Astrocyte (in vitro differentiated cells and primary cell): Measurements from ENCODE around the gene TRAF7. TPM values are rescaled to one million over a fixed set of nuclear protein-coding genes. Genes with fewer than 3 reads are reported as not detected.

Source experiments
- DNase-seq: peaks from one replicate; pipeline ENCODE4 v3.0.0-alpha.2; 2010; ENCODE audit warnings: low read depth
- FAIRE-seq: peaks from 2 replicates; lab custom pipeline; 2011; peaks lifted over from hg19 to GRCh38; lab: Jason Lieb, UNC
- H2AFZ ChIP-seq: 2 replicates; pipeline ENCODE4 v1.6.0; 2012; ENCODE audit warnings: low read depth, low read length, inconsistent platforms
- H3K27ac ChIP-seq: 2 replicates; pipeline ENCODE4 v1.5.1; 2011; ENCODE audit warnings: low read depth, low read length, inconsistent platforms
- H3K27me3 ChIP-seq: 2 replicates; pipeline ENCODE4 v1.6.0; 2011; ENCODE audit warnings: low read length, inconsistent platforms; ENCODE audit not compliant: insufficient read depth
- H3K36me3 ChIP-seq: 2 replicates; pipeline ENCODE4 v1.5.1; 2011; ENCODE audit warnings: low read length, inconsistent platforms; ENCODE audit not compliant: insufficient read depth
- H3K4me1 ChIP-seq: 2 replicates; pipeline ENCODE4 v1.5.1; 2011; ENCODE audit warnings: low read length, inconsistent platforms; ENCODE audit not compliant: insufficient read depth
- H3K4me2 ChIP-seq: 2 replicates; pipeline ENCODE4 v1.6.0; 2012; ENCODE audit warnings: low read length, inconsistent platforms
- H3K4me3 ChIP-seq: 2 replicates; pipeline ENCODE4 v1.5.1; 2011; ENCODE audit warnings: low read depth, mild to moderate bottlenecking, low read length, inconsistent platforms; ENCODE audit not compliant: insufficient read depth
- H3K79me2 ChIP-seq: 2 replicates; pipeline ENCODE4 v1.6.0; 2012; ENCODE audit warnings: mild to moderate bottlenecking, low read length, inconsistent platforms; ENCODE audit not compliant: insufficient read depth
- H3K9ac ChIP-seq: 2 replicates; pipeline ENCODE4 v1.6.0; 2012; ENCODE audit warnings: mild to moderate bottlenecking, low read length, inconsistent platforms
- H3K9me3 ChIP-seq: 2 replicates; pipeline ENCODE4 v1.5.1; 2012; ENCODE audit warnings: low read depth, mild to moderate bottlenecking, low read length, inconsistent platforms; ENCODE audit not compliant: insufficient read depth
- H4K20me1 ChIP-seq: 2 replicates; pipeline ENCODE4 v1.6.0; 2012; ENCODE audit warnings: low read length, inconsistent platforms; ENCODE audit not compliant: insufficient read depth
- H3K27ac Mint-ChIP-seq: one replicate; pipeline ENCODE4 v1.8.0; 2021; ENCODE audit warnings: mild to moderate bottlenecking, mixed read lengths; ENCODE audit not compliant: unreplicated experiment
- H3K27me3 Mint-ChIP-seq: one replicate; pipeline ENCODE4 v1.8.0; 2021; ENCODE audit warnings: low read depth, mixed read lengths; ENCODE audit not compliant: unreplicated experiment
- H3K36me3 Mint-ChIP-seq: one replicate; pipeline ENCODE4 v1.8.0; 2021; ENCODE audit warnings: low read depth, mixed read lengths; ENCODE audit not compliant: unreplicated experiment
- H3K4me1 Mint-ChIP-seq: one replicate; pipeline ENCODE4 v1.8.0; 2021; ENCODE audit warnings: low read depth, mixed read lengths; ENCODE audit not compliant: unreplicated experiment
- H3K4me3 Mint-ChIP-seq: one replicate; pipeline ENCODE4 v1.8.0; 2021; ENCODE audit warnings: mild to moderate bottlenecking, moderate library complexity, mixed read lengths; ENCODE audit not compliant: unreplicated experiment
- H3K9me3 Mint-ChIP-seq: one replicate; pipeline ENCODE4 v1.8.0; 2021; ENCODE audit warnings: mild to moderate bottlenecking, mixed read lengths; ENCODE audit not compliant: unreplicated experiment
- EZH2 ChIP-seq: IDR thresholded peaks from 2 replicates; pipeline ENCODE4 v1.6.1; 2012; ENCODE audit warnings: mild to moderate bottlenecking, low read length, inconsistent platforms; ENCODE audit not compliant: insufficient read depth
- total RNA-seq: library from RNA; stranded (reverse); gene quantifications from 2 replicates; pipeline ENCODE4 v1.2.1, GENCODE V29; 2021
- TF ChIP-seq, protein P1 (sequence below): IDR thresholded peaks from 2 replicates; pipeline ENCODE4 v1.5.1; 2011; ENCODE audit warnings: low read depth, mild to moderate bottlenecking, inconsistent platforms, low read length, moderate library complexity; ENCODE audit not compliant: insufficient read depth

The TRAF7 gene
- total RNA-seq, 1 donor from 2014 or later, result 92.1 TPM

DNA sequence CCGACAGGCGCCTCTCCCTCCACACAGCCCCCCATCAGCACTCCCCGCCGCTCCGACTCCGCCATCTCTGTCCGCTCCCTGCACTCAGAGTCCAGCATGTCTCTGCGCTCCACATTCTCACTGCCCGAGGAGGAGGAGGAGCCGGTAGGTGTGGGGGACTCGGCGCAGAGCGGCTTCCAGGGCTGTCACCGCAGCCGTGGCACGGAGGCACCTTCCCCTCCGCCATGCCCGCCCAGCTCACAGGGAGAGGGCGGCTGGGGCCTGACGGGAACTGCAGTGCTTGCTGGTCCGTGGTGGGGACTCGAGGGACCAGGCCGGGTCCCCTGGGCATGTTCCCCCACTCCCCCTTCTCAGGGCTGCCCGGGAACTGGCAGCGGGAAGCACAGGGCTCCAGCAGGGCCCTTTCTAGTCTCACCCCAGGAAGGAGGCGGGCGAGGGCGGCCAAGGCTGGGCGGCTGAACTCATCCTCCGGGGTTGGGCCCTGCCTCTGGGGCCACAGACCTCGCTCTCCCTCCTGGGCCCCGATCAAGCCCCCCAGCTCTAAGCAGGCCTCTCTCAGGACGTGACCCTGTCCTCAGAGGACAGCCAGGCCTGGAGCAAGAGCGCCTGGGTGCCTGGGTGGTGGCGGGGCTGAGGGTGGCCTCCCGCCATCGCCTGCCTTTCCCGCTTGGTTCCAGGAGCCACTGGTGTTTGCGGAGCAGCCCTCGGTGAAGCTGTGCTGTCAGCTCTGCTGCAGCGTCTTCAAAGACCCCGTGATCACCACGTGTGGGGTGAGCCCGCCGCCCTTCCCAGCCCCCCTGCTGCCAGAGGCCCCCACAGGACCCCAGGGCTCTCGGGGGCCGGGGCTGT is 15.2 kb downstream of the TRAF7 start:
- peaks cover 4% of the 10 kb centered on the region for H3K36me3 Mint-ChIP-seq
- H3K27ac Mint-ChIP-seq, result no peak overlapping the region

GRCh38 chr16:2171601-2172178 is 16.1 kb downstream of the TRAF7 start:
- H3K9me3 Mint-ChIP-seq, result no peaks in the 10 kb centered on the region
- H4K20me1 ChIP-seq, result peaks cover 28% of the 10 kb centered on the region
- H3K4me3 ChIP-seq, result no peak overlapping the region
- no peak for TF ChIP-seq EZH2
- TF ChIP-seq, protein P1, sequence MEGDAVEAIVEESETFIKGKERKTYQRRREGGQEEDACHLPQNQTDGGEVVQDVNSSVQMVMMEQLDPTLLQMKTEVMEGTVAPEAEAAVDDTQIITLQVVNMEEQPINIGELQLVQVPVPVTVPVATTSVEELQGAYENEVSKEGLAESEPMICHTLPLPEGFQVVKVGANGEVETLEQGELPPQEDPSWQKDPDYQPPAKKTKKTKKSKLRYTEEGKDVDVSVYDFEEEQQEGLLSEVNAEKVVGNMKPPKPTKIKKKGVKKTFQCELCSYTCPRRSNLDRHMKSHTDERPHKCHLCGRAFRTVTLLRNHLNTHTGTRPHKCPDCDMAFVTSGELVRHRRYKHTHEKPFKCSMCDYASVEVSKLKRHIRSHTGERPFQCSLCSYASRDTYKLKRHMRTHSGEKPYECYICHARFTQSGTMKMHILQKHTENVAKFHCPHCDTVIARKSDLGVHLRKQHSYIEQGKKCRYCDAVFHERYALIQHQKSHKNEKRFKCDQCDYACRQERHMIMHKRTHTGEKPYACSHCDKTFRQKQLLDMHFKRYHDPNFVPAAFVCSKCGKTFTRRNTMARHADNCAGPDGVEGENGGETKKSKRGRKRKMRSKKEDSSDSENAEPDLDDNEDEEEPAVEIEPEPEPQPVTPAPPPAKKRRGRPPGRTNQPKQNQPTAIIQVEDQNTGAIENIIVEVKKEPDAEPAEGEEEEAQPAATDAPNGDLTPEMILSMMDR, result no peak
- DNase-seq (no peak), FAIRE-seq (no peak)
- no peaks in the 10 kb centered on the region for H3K4me1 ChIP-seq
- H3K27ac ChIP-seq, result no peak overlapping the region
- H3K27me3 Mint-ChIP-seq, result no peaks in the 10 kb centered on the region
- H3K9me3 ChIP-seq, result no peaks in the 10 kb centered on the region
- no peak overlapping the region for H3K4me2 ChIP-seq
- no peak overlapping the region for H3K9ac ChIP-seq
- H3K36me3 Mint-ChIP-seq, result peaks cover 5% of the 10 kb centered on the region
- H3K27ac Mint-ChIP-seq, result peak overlapping the region; percentile 53
- peaks cover 2% of the 10 kb centered on the region for H3K36me3 ChIP-seq
- H3K27me3 ChIP-seq, result no peaks in the 10 kb centered on the region
- H3K4me3 Mint-ChIP-seq, result no peak overlapping the region
- no peaks in the 10 kb centered on the region for H3K4me1 Mint-ChIP-seq
- no peak overlapping the region for H2AFZ ChIP-seq
- peaks cover 1% of the 10 kb centered on the region for H3K79me2 ChIP-seq

More for the DNA sequence above, 15.2 kb downstream of the TRAF7 start:
- H3K27ac ChIP-seq, result no peak overlapping the region
- H3K9me3 ChIP-seq, result no peaks in the 10 kb centered on the region
- FAIRE-seq, result no peak
- Mint-ChIP-seq H3K9me3 (no peaks in the 10 kb centered on the region), H3K27me3 (no peaks in the 10 kb centered on the region), H3K4me3 (no peak overlapping the region), H3K4me1 (no peaks in the 10 kb centered on the region)
- TF ChIP-seq EZH2, result no peak
- TF ChIP-seq, protein P1, result no peak
- H4K20me1 ChIP-seq, result peaks cover 37% of the 10 kb centered on the region
- peaks cover 10% of the 10 kb centered on the region for H3K79me2 ChIP-seq
- no peak for DNase-seq
- H3K4me1 ChIP-seq, result no peaks in the 10 kb centered on the region
- no peak overlapping the region for H3K4me3 ChIP-seq
- H3K4me2 ChIP-seq, result no peak overlapping the region
- H3K27me3 ChIP-seq, result no peaks in the 10 kb centered on the region
- no peak overlapping the region for H2AFZ ChIP-seq
- no peak overlapping the region for H3K9ac ChIP-seq
- H3K36me3 ChIP-seq, result peaks cover 5% of the 10 kb centered on the region
